K562 (cell line): ENCODE results near the gene ADORA1. TPM values are rescaled to one million over a fixed set of nuclear protein-coding genes. Genes with fewer than 3 reads are reported as not detected.
A peak's percentile ranks its signal among the peaks of the same experiment; 100 is the strongest.

Experiments used
- DDX20 ChIP-seq: fragments of 450-650 bp; IDR thresholded peaks from 2 replicates; pipeline ENCODE4 v1.6.1; 2016; ENCODE audit warnings: missing genetic modification characterization, low read depth, mild to moderate bottlenecking, missing compliant biosample characterization, moderate library complexity
- GABPB1 ChIP-seq: sonication (generic); formaldehyde crosslinking; IDR thresholded peaks from 2 replicates; pipeline ENCODE4 v1.8.0; 2022; ENCODE audit warnings: mild to moderate bottlenecking, missing genetic modification reagents
- KAT7 ChIP-seq: sonication (generic); formaldehyde crosslinking; IDR thresholded peaks from 2 replicates; pipeline ENCODE4 v1.8.0; 2022; ENCODE audit warnings: missing genetic modification reagents, mild to moderate bottlenecking, borderline replicate concordance
- MEIS2 ChIP-seq: fragments of 450-650 bp; IDR thresholded peaks from 2 replicates; pipeline ENCODE4 v1.6.1; 2014; ENCODE audit warnings: mild to moderate bottlenecking; ENCODE audit not compliant: partially characterized antibody
- PHF20 ChIP-seq: fragments of 450-650 bp; IDR thresholded peaks from 2 replicates; pipeline ENCODE4 v1.6.1; 2018; ENCODE audit not compliant: partially characterized antibody
- PTRF ChIP-seq: fragments of 450-650 bp; IDR thresholded peaks from 2 replicates; pipeline ENCODE4 v1.6.1; 2016; ENCODE audit warnings: mild to moderate bottlenecking, missing genetic modification characterization, missing compliant biosample characterization
- REST ChIP-seq, 2 experiments: fragments of 450-650 bp; formaldehyde crosslinking in 1 of 2; IDR thresholded peaks; 2 replicates each; pipeline versions ENCODE4 v1.4.0 to v1.6.1; 2014 to 2020; ENCODE audit warnings: mild to moderate bottlenecking in 2 of 2, borderline replicate concordance in 1 of 2, low read depth in 1 of 2
- TFAM ChIP-seq: fragments of 250-450 bp; sonication (Bioruptor Pico); conservative IDR thresholded peaks from 2 replicates; pipeline ENCODE4 v1.5.0; 2021; ENCODE audit warnings: mild to moderate bottlenecking, moderate library complexity
- TOE1 ChIP-seq, 2 experiments: fragments of 450-650 bp in 1 of 2; sonication (generic) in 1 of 2; formaldehyde crosslinking in 1 of 2; IDR thresholded peaks; 2 replicates each; pipeline versions ENCODE4 v1.7.1 to v1.8.0; 2016 to 2022; ENCODE audit warnings: borderline replicate concordance in 2 of 2, mild to moderate bottlenecking in 2 of 2, antibody characterized with exemption in 1 of 2, inconsistent platforms in 1 of 2, low read depth in 1 of 2, missing genetic modification reagents in 1 of 2, moderate library complexity in 1 of 2
- TSC22D4 ChIP-seq: fragments of 450-650 bp; IDR thresholded peaks from 2 replicates; pipeline ENCODE4 v1.6.1; 2016; ENCODE audit warnings: missing genetic modification characterization, missing biosample characterization, control low read depth
- ZBTB5 ChIP-seq: fragments of 450-650 bp; IDR thresholded peaks from 2 replicates; pipeline ENCODE4 v1.6.1; 2017; ENCODE audit warnings: antibody characterized with exemption
- ZNF175 ChIP-seq: fragments of 200-800 bp; sonication (Bioruptor generic); IDR thresholded peaks from 2 replicates; pipeline ENCODE4 v1.6.1; 2016; ENCODE audit warnings: low read depth, mild to moderate bottlenecking, missing genetic modification characterization, missing compliant biosample characterization
- ZNF212 ChIP-seq: fragments of 450-650 bp; formaldehyde crosslinking; IDR thresholded peaks from 2 replicates; pipeline ENCODE4 v1.4.0; 2020; ENCODE audit warnings: mild to moderate bottlenecking
- ZNF217 ChIP-seq: sonication (generic); formaldehyde crosslinking; IDR thresholded peaks from 2 replicates; pipeline ENCODE4 v1.8.0; 2022; ENCODE audit warnings: mild to moderate bottlenecking, missing genetic modification reagents
- ZNF347 ChIP-seq: fragments of 450-650 bp; formaldehyde crosslinking; IDR thresholded peaks from 2 replicates; pipeline ENCODE4 v1.4.0; 2020; ENCODE audit warnings: low read depth, mild to moderate bottlenecking, moderate library complexity
- ZNF586 ChIP-seq: fragments of 450-650 bp; formaldehyde crosslinking; conservative IDR thresholded peaks from 2 replicates; pipeline ENCODE4 v1.4.0; 2020; ENCODE audit warnings: mild to moderate bottlenecking, moderate library complexity
- ZNF77 ChIP-seq: fragments of 250-450 bp; sonication (Bioruptor Pico); IDR thresholded peaks from 2 replicates; pipeline ENCODE4 v1.5.0; 2020
- ZNF79 ChIP-seq: fragments of 250-450 bp; sonication (Bioruptor Pico); IDR thresholded peaks from 2 replicates; pipeline ENCODE4 v1.4.0; 2020; ENCODE audit warnings: low read depth, mild to moderate bottlenecking, moderate library complexity
- polyA plus RNA-seq, 8 experiments: library from polyadenylated mRNA; depleted of rRNA in 4 of 8; stranded (reverse) in 5 of 8; unstranded in 3 of 8; fragments of >200 nt; fragmentation: Nextera tagmentation in 2 of 8; fragmentation: Illumina TruSeq in 1 of 8; extraction: Ambion mirVana in 2 of 8; extraction: Trizol in 1 of 8; gene quantifications; 2 replicates each; pipeline versions ENCODE4 v1.2.1 to v1.2.3, GENCODE V29; 2011 to 2014; ENCODE audit warnings: inconsistent platforms in 1 of 8, missing spikeins in 1 of 8
- total RNA-seq, 7 experiments: library from RNA; depleted of rRNA in 6 of 7; stranded (reverse); fragments of >200 nt in 6 of 7; fragmentation: Illumina TruSeq in 2 of 7; extraction: Trizol in 2 of 7; gene quantifications; 2 replicates each; pipeline versions ENCODE4 v1.2.1 to v1.2.3, GENCODE V29; 2011 to 2021; ENCODE audit warnings: low replicate concordance in 1 of 7

Gene ADORA1
- total and polyA plus RNA-seq, 9 of the 15 experiments (the other 6 are each of a cell fraction or from before 2014, with no cell fraction given), result not detected

GRCh38 chr1:203172184-203173010 is 44.9 kb downstream of the ADORA1 start (continued):
- TF ChIP-seq KAT7 (CRISPR knock-in tag) (no peak), REST (IDR thresholded peaks at IDR 0.05; ENCODE audit: borderline replicate concordance) (peak; percentile 74), REST (CRISPR knock-in tag; IDR thresholded peaks at IDR 0.05; ENCODE audit: low read depth) (no peak), PTRF (no peak), ZNF79 (CRISPR knock-in tag) (no peak), ZNF212 (CRISPR knock-in tag) (no peak), ZNF347 (CRISPR knock-in tag) (no peak), GABPB1 (CRISPR knock-in tag) (no peak), TOE1 (IDR thresholded peaks at IDR 0.05; ENCODE audit: borderline replicate concordance) (no peak), TOE1 (CRISPR knock-in tag; IDR thresholded peaks at IDR 0.05; ENCODE audit: borderline replicate concordance, low read depth) (no peak), ZNF77 (CRISPR knock-in tag) (no peak), ZNF217 (CRISPR knock-in tag) (no peak), ZNF175 (CRISPR knock-in tag) (no peak), TFAM (CRISPR knock-in tag) (no peak), PHF20 (no peak), MEIS2 (peak; percentile 47), ZBTB5 (no peak), TSC22D4 (no peak), DDX20 (tag) (no peak), ZNF586 (CRISPR knock-in tag) (no peak)
